Measurements from ENCODE around the gene STMN1.

- no peak for TF ChIP-seq EP300 (IDR thresholded peaks at IDR 0.05)
- TF ChIP-seq CTCF (IDR thresholded peaks at IDR 0.05) = no peak
- no peak for TF ChIP-seq POLR2A (IDR thresholded peaks at IDR 0.05)
These were observed 10.2 kb upstream of the STMN1 start for GRCh38 chr1:25916460-25916859.
